Measurements from ENCODE around the gene OTX2. TPM values are rescaled to one million over a fixed set of nuclear protein-coding genes. Genes with fewer than 3 reads are reported as not detected.

The OTX2 gene
- total and polyA plus RNA-seq, 2 of the 4 experiments (the other 2 are of a cell fraction), result not detected

- no peaks in the 10 kb centered on the region for H3K36me3 ChIP-seq (ENCODE audit: control insufficient read depth, insufficient read depth, low read length)
- H4K91ac ChIP-seq (ENCODE audit: insufficient read depth, low read depth, low read length), result no peak overlapping the region
- H3K23ac ChIP-seq (ENCODE audit: low read depth, low read length), result no peak overlapping the region
- H3K4me1 ChIP-seq (ENCODE audit: control insufficient read depth, insufficient read depth, low read length), result no peaks in the 10 kb centered on the region
- ChIA-PET POLR2A (ENCODE audit: unreplicated experiment) (no interaction called here), CTCF (interaction anchor here (0.6 kb wide), 1 partner anchor 770 kb away, joined by 4 read pairs; no protein-coding TSS in a partner anchor)
- intact Hi-C loops (cut with micrococcal nuclease), result no loop called here
- peaks cover 10% of the 10 kb centered on the region; the same call in 1 of the 2 replicates for H3K9me3 ChIP-seq (ENCODE audit: control insufficient read depth, insufficient read depth, low read length)
- no peak overlapping the region for H2AK9ac ChIP-seq (replicated peaks; ENCODE audit: low read depth, low read length, poor library complexity)
- no peak overlapping the region for H2BK5ac ChIP-seq (ENCODE audit: low read depth, low read length, poor library complexity, severe bottlenecking)
- no peak overlapping the region for H3K4ac ChIP-seq (ENCODE audit: low read depth, low read length)
- H4K5ac ChIP-seq (ENCODE audit: low read depth, low read length), result no peak overlapping the region
- no peaks in the 10 kb centered on the region for H4K20me1 ChIP-seq (ENCODE audit: insufficient read depth, low read length)
- H3K27me3 ChIP-seq (ENCODE audit: control insufficient read depth, insufficient read depth, low read length), result peaks cover 82% of the 10 kb centered on the region
- no peak overlapping the region for H4K8ac ChIP-seq (ENCODE audit: low read depth in 2 of 2, low read length in 2 of 2)
- ATAC-seq (ENCODE audit: low read depth), result no peak
- no peak overlapping the region for H3K4me2 ChIP-seq (ENCODE audit: low read depth, low read length)
- no peak overlapping the region for H2BK120ac ChIP-seq (ENCODE audit: low read depth, low read length)
- WGBS, 2 experiments (ENCODE audit: extremely low coverage in 2 of 2, insufficient read length in 1 of 2), result no CpG with 5 or more reads among the region's 3 CpGs
- no peak overlapping the region for H3K14ac ChIP-seq (replicated peaks; ENCODE audit: low read depth, low read length)
- no peak overlapping the region for H2AFZ ChIP-seq (replicated peaks; ENCODE audit: low read length, poor library complexity)
- no peak overlapping the region for H3K56ac ChIP-seq (ENCODE audit: extremely low read depth, insufficient read depth, low read length)
- no TSS peak for BruUV-seq (replicated peaks)
- no peaks in the 10 kb centered on the region for H3K79me1 ChIP-seq (ENCODE audit: low read depth in 1 of 2, low read length in 2 of 2)
- no peak for DNase-seq
- TF ChIP-seq CHD1 (IDR thresholded peaks at IDR 0.05; ENCODE audit: low read depth, low read length), result no peak
- no peak for TF ChIP-seq SMC3 (IDR thresholded peaks at IDR 0.05; ENCODE audit: low read depth, low read length)
- no peak for TF ChIP-seq USF2 (IDR thresholded peaks at IDR 0.05; ENCODE audit: low read depth, low read length)
- no peak for TF ChIP-seq POLR2A (IDR thresholded peaks at IDR 0.05; ENCODE audit: low read depth, low read length)
- no peak for TF ChIP-seq BHLHE40 (IDR thresholded peaks at IDR 0.05; ENCODE audit: low read depth, low read length)
- TF ChIP-seq MAZ (IDR thresholded peaks at IDR 0.05; ENCODE audit: borderline replicate concordance, low read depth, low read length), result no peak
- TF ChIP-seq CTCF (conservative IDR thresholded peaks at IDR 0.05; ENCODE audit: low read depth, low read length), result no peak
- no peak for TF ChIP-seq NFE2L2 (IDR thresholded peaks at IDR 0.05; ENCODE audit: low read depth, low read length)
- no peak for TF ChIP-seq MXI1 (IDR thresholded peaks at IDR 0.05; ENCODE audit: borderline replicate concordance, low read depth, low read length)
- no peak for TF ChIP-seq RFX5 (IDR thresholded peaks at IDR 0.05; ENCODE audit: low read depth, low read length)
- TF ChIP-seq ELK1 (IDR thresholded peaks at IDR 0.05; ENCODE audit: borderline replicate concordance, low read depth, low read length), result no peak
- TF ChIP-seq RAD21 (IDR thresholded peaks at IDR 0.05; ENCODE audit: low read length), result no peak
- no peak for TF ChIP-seq FOS (IDR thresholded peaks at IDR 0.05; ENCODE audit: low read depth, low read length)
- no peak for TF ChIP-seq CEBPB (IDR thresholded peaks at IDR 0.05; ENCODE audit: low read depth, low read length)
- no peak for TF ChIP-seq MAFK (IDR thresholded peaks at IDR 0.05; ENCODE audit: low read depth, low read length)
- TF ChIP-seq RCOR1 (IDR thresholded peaks at IDR 0.05; ENCODE audit: insufficient replicate concordance, low read length), result no peak
- H2BK15ac ChIP-seq (ENCODE audit: low read depth, low read length), result no peak overlapping the region
- H3K9ac ChIP-seq (ENCODE audit: low read depth, low read length), result no peak overlapping the region
- H2AK5ac ChIP-seq (ENCODE audit: low read depth, low read length), result no peak overlapping the region
- no peak overlapping the region for H2BK20ac ChIP-seq (ENCODE audit: low read depth, low read length)
- H3K27ac ChIP-seq (ENCODE audit: insufficient read depth, low read length), result no peak overlapping the region
- no peaks in the 10 kb centered on the region for H3K9me1 ChIP-seq (ENCODE audit: insufficient read depth, low read length)
- H3K4me3 ChIP-seq (ENCODE audit: insufficient read depth, low read depth, low read length), result no peak overlapping the region
- no peak overlapping the region for H3K18ac ChIP-seq (ENCODE audit: low read depth, low read length)
- dilution Hi-C loops (cut with HindIII; ENCODE audit: low sequenced_read_pairs, unreplicated experiment), result no loop called here
- in situ Hi-C loops (cut with MboI; ENCODE audit: low sequenced_read_pairs), result no loop called here
Observed at GRCh38 chr14:56813143-56813551, 2.9 kb upstream of the OTX2 start.

Measured in IMR-90 (cell line).